Panc1 (cell line): Measurements from ENCODE around the gene MARK2. TPM values are rescaled to one million over a fixed set of nuclear protein-coding genes. Genes with fewer than 3 reads are reported as not detected.

Experiments
- ATAC-seq: fragments of 200-7000 bp; cut with Tn5 transposase; 2 replicates; pipeline ENCODE4 v1.9.1; 2020; ENCODE audit warnings: mild to moderate bottlenecking, moderate library complexity
- BruUV-seq: library from RNA; stranded (reverse); fragments of 400-500 nt; replicated peaks from 2 replicates; lab custom pipeline; 2021; lab: Mats Ljungman, UMichigan
- CTCF ChIA-PET: fragments of 300-600 bp; sonication (Branson Sonifier 250); formaldehyde crosslinking; loops from one replicate; lab custom pipeline; 2022; ENCODE audit warnings: antibody characterized with exemption; lab: Charles Lee
- POLR2A ChIA-PET: fragments of 300-600 bp; sonication (Branson Sonifier 250); formaldehyde crosslinking; loops from one replicate; lab custom pipeline; 2022; ENCODE audit warnings: antibody characterized with exemption; lab: Charles Lee
- DNase-seq: peaks from one replicate; pipeline ENCODE4 v3.0.0-alpha.2; 2010; ENCODE audit warnings: low read depth, low spot score
- H3K27ac ChIP-seq: 2 replicates; pipeline ENCODE4 v1.5.1; 2011; ENCODE audit warnings: mild to moderate bottlenecking, low read length, inconsistent platforms
- H3K27me3 ChIP-seq: fragments of 200-500 bp; sonication (Bioruptor generic); 2 replicates; pipeline ENCODE4 v1.6.0; 2014; ENCODE audit warnings: low read length, inconsistent platforms; ENCODE audit not compliant: control insufficient read depth, insufficient read depth
- H3K36me3 ChIP-seq: fragments of 200-500 bp; sonication (Bioruptor generic); 2 replicates; pipeline ENCODE4 v1.5.1; 2014; ENCODE audit warnings: inconsistent platforms, mild to moderate bottlenecking, low read length, moderate library complexity; ENCODE audit not compliant: control insufficient read depth, insufficient read depth
- H3K4me1 ChIP-seq: 2 replicates; pipeline ENCODE4 v1.5.1; 2011; ENCODE audit warnings: inconsistent platforms, mild to moderate bottlenecking, low read length, moderate library complexity; ENCODE audit not compliant: control insufficient read depth, insufficient read depth
- H3K4me3 ChIP-seq, 2 experiments: 2 replicates each; pipeline ENCODE4 v1.5.1; 2011 to 2012; ENCODE audit warnings: low read depth in 2 of 2, low read length in 2 of 2, mild to moderate bottlenecking in 2 of 2, inconsistent platforms in 1 of 2, moderate library complexity in 1 of 2
- H3K9me3 ChIP-seq: fragments of 200-500 bp; sonication (Bioruptor generic); 2 replicates; pipeline ENCODE4 v1.5.1; 2014; ENCODE audit warnings: low read depth, mild to moderate bottlenecking, inconsistent platforms, low read length, moderate library complexity; ENCODE audit not compliant: control insufficient read depth, insufficient read depth
- CTCF ChIP-seq: fragments of 450-650 bp; IDR thresholded peaks from 2 replicates; pipeline ENCODE4 v1.5.1; 2017; ENCODE audit warnings: mild to moderate bottlenecking
- POLR2AphosphoS5 ChIP-seq: IDR thresholded peaks from 2 replicates; pipeline ENCODE4 v1.6.1; 2012; ENCODE audit warnings: mild to moderate bottlenecking, low read depth, low read length, moderate library complexity
- REST ChIP-seq, 2 experiments: IDR thresholded peaks; 2 replicates each; pipeline ENCODE4 v1.6.1; 2011 to 2012; ENCODE audit warnings: low read depth in 2 of 2, control low read depth in 1 of 2, low read length in 1 of 2, mild to moderate bottlenecking in 1 of 2, moderate library complexity in 1 of 2; ENCODE audit not compliant: insufficient read depth in 1 of 2
- SIN3A ChIP-seq: IDR thresholded peaks from 2 replicates; pipeline ENCODE4 v1.6.1; 2012; ENCODE audit warnings: low read depth, mild to moderate bottlenecking, low read length, moderate library complexity, borderline replicate concordance; ENCODE audit not compliant: insufficient read depth
- TCF7L2 ChIP-seq: IDR thresholded peaks from 2 replicates; pipeline ENCODE4 v1.6.1; 2011; ENCODE audit warnings: mild to moderate bottlenecking, low read depth, low read length, inconsistent platforms
- in situ Hi-C: cut with HindIII; loops from 2 replicates; pipeline ENCODE4 v1.10.0; 2016; ENCODE audit warnings: low sequenced_read_pairs, low pct_unique_long_range_greater_than_20kb
- intact Hi-C: fragments of 100-400 bp; cut with micrococcal nuclease; formaldehyde crosslinking; loops from one replicate; pipeline ENCODE4 v1.10.0; 2022; ENCODE audit not compliant: unreplicated experiment
- total RNA-seq: library from RNA; stranded (reverse); gene quantifications from one replicate; pipeline ENCODE4 v1.2.1, GENCODE V29; 2021; ENCODE audit not compliant: unreplicated experiment

MARK2 gene
- total RNA-seq, 1 experiment from 2014 or later: 41.1 TPM

DNA sequence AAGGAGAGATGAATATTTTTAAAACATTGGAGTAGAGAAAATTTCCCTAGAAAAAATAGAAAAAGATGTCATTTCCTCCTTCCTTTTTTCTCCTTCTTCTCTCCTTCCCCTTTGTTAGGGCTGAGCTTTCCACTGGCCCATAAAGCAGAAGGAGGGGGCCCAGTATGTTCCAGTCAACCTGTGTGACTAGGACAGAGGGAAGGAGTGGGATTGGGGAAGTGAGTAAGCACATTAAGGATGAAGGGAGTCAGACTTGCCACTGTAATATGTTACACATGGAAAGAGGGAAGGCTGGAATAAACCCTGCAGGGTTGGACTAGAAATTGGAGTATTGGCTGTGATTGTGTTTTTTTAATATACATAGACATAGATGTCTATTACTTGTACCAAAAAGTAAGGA is 45.7 kb upstream of the MARK2 start:
- DNase-seq (no peak), ATAC-seq (no peak)
- Histone ChIP-seq H3K9me3 (no peaks in the 10 kb centered on the region), H3K4me1 (no peaks in the 10 kb centered on the region), H3K27ac (no peak overlapping the region), H3K36me3 (no peaks in the 10 kb centered on the region), H3K27me3 (no peaks in the 10 kb centered on the region), H3K4me3 (no peak overlapping the region)
- CTCF ChIA-PET: no interaction called here
- POLR2A ChIA-PET: no interaction called here
- BruUV-seq: no TSS peak
- in situ Hi-C loops: no loop called here
- no peak for TF ChIP-seq SIN3A
- no peak for TF ChIP-seq TCF7L2
- no peak for TF ChIP-seq REST (IDR thresholded peaks at IDR 0.05; ENCODE audit: insufficient read depth in 1 of 2, low read depth in 2 of 2, low read length in 1 of 2)
- TF ChIP-seq CTCF: no peak
- no peak for TF ChIP-seq POLR2AphosphoS5
- intact Hi-C loops: no loop called here

GRCh38 chr11:63795066-63795465 is 43.8 kb upstream of the MARK2 start:
- no peaks in the 10 kb centered on the region for H3K9me3 ChIP-seq
- H3K4me1 ChIP-seq: no peaks in the 10 kb centered on the region
- intact Hi-C loops (no loop called here), in situ Hi-C loops (no loop called here)
- ChIA-PET CTCF (no interaction called here), POLR2A (no interaction called here)
- H3K36me3 ChIP-seq: no peaks in the 10 kb centered on the region
- no peak overlapping the region for H3K27ac ChIP-seq
- TF ChIP-seq CTCF (no peak), POLR2AphosphoS5 (no peak), TCF7L2 (no peak), SIN3A (no peak), REST (IDR thresholded peaks at IDR 0.05; ENCODE audit: insufficient read depth in 1 of 2, low read depth in 2 of 2, low read length in 1 of 2) (no peak)
- BruUV-seq: no TSS peak
- ATAC-seq: no peak
- H3K27me3 ChIP-seq: no peaks in the 10 kb centered on the region
- DNase-seq: no peak
- no peak overlapping the region for H3K4me3 ChIP-seq
